HepG2 (cell line): ENCODE data around the gene THOC7. TPM values are rescaled to one million over a fixed set of nuclear protein-coding genes. Genes with fewer than 3 reads are reported as not detected.

Experiments
- CBFB ChIP-seq: sonication (generic); formaldehyde crosslinking; IDR thresholded peaks from 2 replicates; pipeline ENCODE4 v1.4.0; 2020; ENCODE audit warnings: missing genetic modification reagents
- CENPX ChIP-seq: sonication (generic); formaldehyde crosslinking; IDR thresholded peaks from 2 replicates; pipeline ENCODE4 v1.9.0; 2021; ENCODE audit warnings: mild to moderate bottlenecking, missing genetic modification reagents, moderate library complexity
- CHD2 ChIP-seq: IDR thresholded peaks from 2 replicates; pipeline ENCODE4 v1.6.1; 2011; ENCODE audit warnings: low read depth, low read length, improper control_type of control experiment
- CREB1 ChIP-seq, 2 experiments: fragments of 450-650 bp in 1 of 2; IDR thresholded peaks; 2 replicates each; pipeline ENCODE4 v1.6.1; 2016 to 2017; ENCODE audit warnings: control low read depth in 1 of 2, mild to moderate bottlenecking in 1 of 2, missing compliant biosample characterization in 1 of 2, missing genetic modification characterization in 1 of 2
- IRX3 ChIP-seq: sonication (generic); formaldehyde crosslinking; IDR thresholded peaks from 2 replicates; pipeline ENCODE4 v1.8.1; 2023; ENCODE audit warnings: mild to moderate bottlenecking, low read depth, missing genetic modification reagents, borderline replicate concordance
- ISL2 ChIP-seq: sonication (generic); formaldehyde crosslinking; IDR thresholded peaks from 2 replicates; pipeline ENCODE4 v1.5.0; 2020; ENCODE audit warnings: missing genetic modification reagents
- MED1 ChIP-seq: sonication (generic); formaldehyde crosslinking; IDR thresholded peaks from 2 replicates; pipeline ENCODE4 v1.4.0; 2020; ENCODE audit warnings: missing genetic modification reagents
- MTA3 ChIP-seq: sonication (generic); formaldehyde crosslinking; IDR thresholded peaks from 2 replicates; pipeline ENCODE4 v1.4.0; 2020; ENCODE audit warnings: missing genetic modification reagents
- NBN ChIP-seq: fragments of 450-650 bp; conservative IDR thresholded peaks from 2 replicates; pipeline ENCODE4 v1.6.1; 2017
- NCOA1 ChIP-seq: sonication (generic); formaldehyde crosslinking; IDR thresholded peaks from 2 replicates; pipeline ENCODE4 v1.9.0; 2021; ENCODE audit warnings: missing genetic modification reagents
- NCOA5 ChIP-seq: sonication (generic); formaldehyde crosslinking; IDR thresholded peaks from 2 replicates; pipeline ENCODE4 v1.4.0; 2020; ENCODE audit warnings: missing genetic modification reagents
- NFE2L2 ChIP-seq: fragments of 150-350 bp; IDR thresholded peaks from 2 replicates; pipeline ENCODE4 v1.6.1; 2014; ENCODE audit warnings: low read length
- NR2F1 ChIP-seq, 2 experiments: fragments of 450-650 bp in 1 of 2; formaldehyde crosslinking in 1 of 2; IDR thresholded peaks; 2 replicates each; pipeline versions ENCODE4 v1.5.0 to v1.6.1; 2016 to 2020; ENCODE audit warnings: mild to moderate bottlenecking in 1 of 2, missing compliant biosample characterization in 1 of 2, missing genetic modification reagents in 1 of 2, moderate library complexity in 1 of 2
- ZBTB7A ChIP-seq: sonication (generic); formaldehyde crosslinking; IDR thresholded peaks from 2 replicates; pipeline ENCODE4 v1.8.0; 2022; ENCODE audit warnings: mild to moderate bottlenecking, missing genetic modification reagents
- ZMYM2 ChIP-seq: sonication (generic); formaldehyde crosslinking; IDR thresholded peaks from 2 replicates; pipeline ENCODE4 v1.8.0; 2022; ENCODE audit warnings: mild to moderate bottlenecking, missing genetic modification reagents
- ZNF101 ChIP-seq: sonication (generic); formaldehyde crosslinking; IDR thresholded peaks from 2 replicates; pipeline ENCODE4 v1.4.0; 2020; ENCODE audit warnings: mild to moderate bottlenecking, low read depth, missing genetic modification reagents, borderline replicate concordance
- ZNF160 ChIP-seq: sonication (generic); formaldehyde crosslinking; IDR thresholded peaks from 2 replicates; pipeline ENCODE4 v1.8.0; 2022; ENCODE audit warnings: mild to moderate bottlenecking, inconsistent platforms, missing genetic modification reagents
- ZNF234 ChIP-seq: sonication (generic); formaldehyde crosslinking; conservative IDR thresholded peaks from 2 replicates; pipeline ENCODE4 v1.5.1; 2020; ENCODE audit warnings: mild to moderate bottlenecking, missing genetic modification reagents
- ZNF652 ChIP-seq: IDR thresholded peaks from 2 replicates; pipeline ENCODE4 v1.6.1; 2016; ENCODE audit warnings: low read depth, borderline replicate concordance
- ZNF782 ChIP-seq: sonication (generic); formaldehyde crosslinking; IDR thresholded peaks from 2 replicates; pipeline ENCODE4 v1.4.0; 2020; ENCODE audit warnings: missing genetic modification reagents, mild to moderate bottlenecking, borderline replicate concordance
- polyA plus RNA-seq, 8 experiments: library from polyadenylated mRNA; depleted of rRNA in 3 of 8; stranded (reverse) in 7 of 8; unstranded in 1 of 8; fragments of >200 nt; fragmentation: Illumina TruSeq in 4 of 8; extraction: Trizol in 4 of 8; gene quantifications; 2 replicates each; pipeline versions ENCODE4 v1.2.1 to v1.2.3, GENCODE V29; 2011 to 2016; ENCODE audit warnings: low read depth in 4 of 8, missing spikeins in 1 of 8, mixed read lengths in 1 of 8; ENCODE audit not compliant: insufficient read depth in 1 of 8
- total RNA-seq, 5 experiments: library from RNA; depleted of rRNA; stranded (reverse); fragments of >200 nt; fragmentation: Illumina TruSeq; extraction: Trizol; gene quantifications; 2 replicates each; pipeline ENCODE4 v1.2.3, GENCODE V29; 2016; ENCODE audit warnings: low read depth in 1 of 5
- TF ChIP-seq, protein P1 (sequence below), 2 experiments: sonication (generic) in 1 of 2; formaldehyde crosslinking in 1 of 2; IDR thresholded peaks; 2 replicates each; pipeline versions ENCODE4 v1.5.1 to v1.6.1; 2011 to 2020; ENCODE audit warnings: borderline replicate concordance in 1 of 2, low read depth in 1 of 2, low read length in 1 of 2, mild to moderate bottlenecking in 1 of 2, missing genetic modification reagents in 1 of 2, moderate library complexity in 1 of 2
- TF ChIP-seq, protein P2 (sequence below): IDR thresholded peaks from 2 replicates; pipeline ENCODE4 v1.6.1; 2016; ENCODE audit warnings: control low read depth
- TF ChIP-seq, protein P3 (sequence below): sonication (generic); formaldehyde crosslinking; IDR thresholded peaks from 2 replicates; pipeline ENCODE4 v1.4.0; 2020; ENCODE audit warnings: missing genetic modification reagents
- TF ChIP-seq, protein P4 (sequence below): sonication (generic); formaldehyde crosslinking; IDR thresholded peaks from 2 replicates; pipeline ENCODE4 v1.5.0; 2020; ENCODE audit warnings: missing genetic modification reagents, mild to moderate bottlenecking, borderline replicate concordance

Gene THOC7
- total and polyA plus RNA-seq, 2 of the 13 experiments (the other 11 are each of a cell fraction or from before 2014, with no cell fraction given), result 32.8 to 63.5 TPM

DNA sequence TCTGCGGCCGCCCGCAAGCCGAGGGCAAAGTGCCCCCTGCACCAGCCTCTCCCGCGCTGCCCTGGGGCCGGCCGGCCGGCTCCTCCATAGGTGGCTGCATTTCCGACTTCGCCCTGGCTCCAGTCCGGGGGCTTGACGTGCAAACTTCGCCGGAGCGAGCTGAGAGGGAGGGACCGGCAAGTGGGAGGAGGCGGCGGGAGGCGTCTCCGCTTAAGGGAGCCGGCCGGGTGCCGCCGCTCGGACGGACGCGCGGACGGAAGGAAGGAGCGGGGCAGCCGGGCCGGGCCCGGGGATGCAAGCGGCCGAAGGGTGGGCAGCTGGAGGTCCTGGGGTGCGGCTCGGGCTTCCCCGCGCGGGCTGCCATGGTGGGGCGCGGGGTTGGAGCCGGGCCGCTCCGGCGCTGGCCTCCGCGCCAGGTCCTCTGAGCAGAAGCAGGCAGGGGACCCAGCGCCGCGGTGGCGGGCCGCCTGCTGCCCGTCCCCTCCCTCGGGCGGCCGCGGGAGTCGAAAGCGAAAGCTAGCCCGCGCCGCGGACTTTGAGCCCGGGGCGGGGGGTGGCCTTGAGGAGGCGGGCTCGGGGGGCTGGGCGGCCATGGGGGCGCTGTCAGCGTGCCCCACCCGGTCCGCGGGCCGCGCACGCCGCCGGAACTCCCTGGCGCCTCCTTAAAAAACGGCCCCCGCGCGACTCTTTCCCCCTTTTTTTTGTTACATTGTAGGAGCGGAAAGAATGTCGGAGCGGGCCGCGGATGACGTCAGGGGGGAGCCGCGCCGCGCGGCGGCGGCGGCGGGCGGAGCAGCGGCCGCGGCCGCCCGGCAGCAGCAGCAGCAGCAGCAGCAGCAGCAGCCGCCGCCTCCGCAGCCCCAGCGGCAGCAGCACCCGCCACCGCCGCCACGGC lies 48.5 kb upstream of the THOC7 start, which contains the start of gene SCAANT1 (continued):
- no peak for TF ChIP-seq ZNF101 (CRISPR knock-in tag)
- no peak for TF ChIP-seq NR2F1 (CRISPR knock-in tag; IDR thresholded peaks at IDR 0.05)
- peak; percentile 78; the same call in 1 of the 2 replicates for TF ChIP-seq ZNF234 (CRISPR knock-in tag)
- TF ChIP-seq, protein P1, sequence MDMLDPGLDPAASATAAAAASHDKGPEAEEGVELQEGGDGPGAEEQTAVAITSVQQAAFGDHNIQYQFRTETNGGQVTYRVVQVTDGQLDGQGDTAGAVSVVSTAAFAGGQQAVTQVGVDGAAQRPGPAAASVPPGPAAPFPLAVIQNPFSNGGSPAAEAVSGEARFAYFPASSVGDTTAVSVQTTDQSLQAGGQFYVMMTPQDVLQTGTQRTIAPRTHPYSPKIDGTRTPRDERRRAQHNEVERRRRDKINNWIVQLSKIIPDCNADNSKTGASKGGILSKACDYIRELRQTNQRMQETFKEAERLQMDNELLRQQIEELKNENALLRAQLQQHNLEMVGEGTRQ (IDR thresholded peaks at IDR 0.05; ENCODE audit: low read depth, low read length), result no peak
- TF ChIP-seq, protein P1 (CRISPR knock-in tag; IDR thresholded peaks at IDR 0.05; ENCODE audit: borderline replicate concordance), result no peak
- no peak for TF ChIP-seq NCOA5
- no peak for TF ChIP-seq NBN
- no peak for TF ChIP-seq ZNF652
- peak; percentile 87; the same call in 1 of the 2 replicates for TF ChIP-seq CREB1 (IDR thresholded peaks at IDR 0.05)
- TF ChIP-seq CREB1 (CRISPR knock-in tag; IDR thresholded peaks at IDR 0.05), result no peak
- TF ChIP-seq, protein P2, sequence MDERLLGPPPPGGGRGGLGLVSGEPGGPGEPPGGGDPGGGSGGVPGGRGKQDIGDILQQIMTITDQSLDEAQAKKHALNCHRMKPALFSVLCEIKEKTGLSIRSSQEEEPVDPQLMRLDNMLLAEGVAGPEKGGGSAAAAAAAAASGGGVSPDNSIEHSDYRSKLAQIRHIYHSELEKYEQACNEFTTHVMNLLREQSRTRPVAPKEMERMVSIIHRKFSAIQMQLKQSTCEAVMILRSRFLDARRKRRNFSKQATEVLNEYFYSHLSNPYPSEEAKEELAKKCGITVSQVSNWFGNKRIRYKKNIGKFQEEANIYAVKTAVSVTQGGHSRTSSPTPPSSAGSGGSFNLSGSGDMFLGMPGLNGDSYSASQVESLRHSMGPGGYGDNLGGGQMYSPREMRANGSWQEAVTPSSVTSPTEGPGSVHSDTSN, result no peak
- TF ChIP-seq IRX3, result no peak
- 0 out of 2 replicates have a peak, but pooled peaks have one; percentile 21 for TF ChIP-seq CHD2
- no peak for TF ChIP-seq MED1 (CRISPR knock-in tag)
- no peak for TF ChIP-seq CENPX (CRISPR knock-in tag)
- no peak for TF ChIP-seq ZNF160 (CRISPR knock-in tag)
- TF ChIP-seq ZMYM2 (CRISPR knock-in tag), result no peak
- TF ChIP-seq ZBTB7A (CRISPR knock-in tag), result no peak
- no peak for TF ChIP-seq ISL2 (CRISPR knock-in tag)
- no peak for TF ChIP-seq CBFB (CRISPR knock-in tag)
- TF ChIP-seq NCOA1 (CRISPR knock-in tag), result no peak
- TF ChIP-seq, protein P3, sequence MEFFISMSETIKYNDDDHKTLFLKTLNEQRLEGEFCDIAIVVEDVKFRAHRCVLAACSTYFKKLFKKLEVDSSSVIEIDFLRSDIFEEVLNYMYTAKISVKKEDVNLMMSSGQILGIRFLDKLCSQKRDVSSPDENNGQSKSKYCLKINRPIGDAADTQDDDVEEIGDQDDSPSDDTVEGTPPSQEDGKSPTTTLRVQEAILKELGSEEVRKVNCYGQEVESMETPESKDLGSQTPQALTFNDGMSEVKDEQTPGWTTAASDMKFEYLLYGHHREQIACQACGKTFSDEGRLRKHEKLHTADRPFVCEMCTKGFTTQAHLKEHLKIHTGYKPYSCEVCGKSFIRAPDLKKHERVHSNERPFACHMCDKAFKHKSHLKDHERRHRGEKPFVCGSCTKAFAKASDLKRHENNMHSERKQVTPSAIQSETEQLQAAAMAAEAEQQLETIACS, result no peak
- no peak for TF ChIP-seq NFE2L2
- TF ChIP-seq, protein P4, sequence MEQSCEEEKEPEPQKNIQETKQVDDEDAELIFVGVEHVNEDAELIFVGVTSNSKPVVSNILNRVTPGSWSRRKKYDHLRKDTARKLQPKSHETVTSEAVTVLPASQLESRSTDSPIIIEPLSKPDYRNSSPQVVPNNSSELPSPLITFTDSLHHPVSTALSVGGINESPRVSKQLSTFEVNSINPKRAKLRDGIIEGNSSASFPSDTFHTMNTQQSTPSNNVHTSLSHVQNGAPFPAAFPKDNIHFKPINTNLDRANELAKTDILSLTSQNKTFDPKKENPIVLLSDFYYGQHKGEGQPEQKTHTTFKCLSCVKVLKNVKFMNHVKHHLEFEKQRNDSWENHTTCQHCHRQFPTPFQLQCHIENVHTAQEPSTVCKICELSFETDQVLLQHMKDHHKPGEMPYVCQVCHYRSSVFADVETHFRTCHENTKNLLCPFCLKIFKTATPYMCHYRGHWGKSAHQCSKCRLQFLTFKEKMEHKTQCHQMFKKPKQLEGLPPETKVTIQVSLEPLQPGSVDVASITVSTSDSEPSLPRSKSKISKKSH (CRISPR knock-in tag), result 0 out of 2 replicates have a peak, but pooled peaks have one; percentile 4
- no peak for TF ChIP-seq MTA3 (CRISPR knock-in tag)
- TF ChIP-seq ZNF782 (CRISPR knock-in tag), result no peak; the same call in 1 of the 2 replicates
